SK-N-SH treated with all-trans-retinoic acid at 6 μM for 48 hours (cell line): Measurements from ENCODE around the gene DNAH7.

Source experiments
- ATAC-seq: fragments of 200-7000 bp; cut with Tn5 transposase; 3 replicates; pipeline ENCODE4 v1.9.1; 2020; ENCODE audit warnings: mild to moderate bottlenecking, moderate library complexity
- ARNTL ChIP-seq: fragments of 450-650 bp; formaldehyde crosslinking; IDR thresholded peaks from 2 replicates; pipeline ENCODE4 v1.5.0; 2020; ENCODE audit warnings: low read depth, mild to moderate bottlenecking, moderate library complexity, borderline replicate concordance
- BACH2 ChIP-seq: fragments of 250-450 bp; sonication (Bioruptor Pico); IDR thresholded peaks from 2 replicates; pipeline ENCODE4 v1.9.0; 2021; ENCODE audit warnings: mild to moderate bottlenecking, borderline replicate concordance
- CSDC2 ChIP-seq: fragments of 250-450 bp; sonication (Bioruptor Pico); IDR thresholded peaks from 2 replicates; pipeline ENCODE4 v1.5.0; 2020; ENCODE audit warnings: mild to moderate bottlenecking, moderate library complexity
- ESRRG ChIP-seq: fragments of 250-450 bp; sonication (Bioruptor Pico); IDR thresholded peaks from 2 replicates; pipeline ENCODE4 v1.6.1; 2021; ENCODE audit warnings: mild to moderate bottlenecking
- GLIS3 ChIP-seq: fragments of 250-450 bp; sonication (Bioruptor Pico); IDR thresholded peaks from 2 replicates; pipeline ENCODE4 v1.5.0; 2020; ENCODE audit warnings: mild to moderate bottlenecking, moderate library complexity
- ISL1 ChIP-seq: fragments of 250-450 bp; sonication (Bioruptor Pico); IDR thresholded peaks from 2 replicates; pipeline ENCODE4 v2.1.2; 2022; ENCODE audit warnings: mild to moderate bottlenecking, moderate library complexity
- OSR1 ChIP-seq: fragments of 250-450 bp; sonication (Bioruptor Pico); IDR thresholded peaks from 2 replicates; pipeline ENCODE4 v1.8.0; 2022; ENCODE audit warnings: moderate library complexity, mild to moderate bottlenecking, inconsistent platforms
- PPARA ChIP-seq: fragments of 250-450 bp; sonication (Bioruptor Pico); IDR thresholded peaks from 2 replicates; pipeline ENCODE4 v1.5.0; 2020; ENCODE audit warnings: mild to moderate bottlenecking, borderline replicate concordance
- RARB ChIP-seq: fragments of 250-450 bp; sonication (Bioruptor Pico); IDR thresholded peaks from 2 replicates; pipeline ENCODE4 v1.8.0; 2021; ENCODE audit warnings: mild to moderate bottlenecking, moderate library complexity
- SNAI2 ChIP-seq: fragments of 250-450 bp; sonication (Bioruptor Pico); IDR thresholded peaks from 2 replicates; pipeline ENCODE4 v1.5.0; 2020; ENCODE audit warnings: mild to moderate bottlenecking, moderate library complexity
- TCF4 ChIP-seq: fragments of 250-450 bp; sonication (Bioruptor Pico); IDR thresholded peaks from 2 replicates; pipeline ENCODE4 v1.8.0; 2021; ENCODE audit warnings: mild to moderate bottlenecking, moderate library complexity, borderline replicate concordance
- TOX ChIP-seq: fragments of 250-450 bp; sonication (Bioruptor Pico); IDR thresholded peaks from 2 replicates; pipeline ENCODE4 v1.8.0; 2021; ENCODE audit warnings: mild to moderate bottlenecking, moderate library complexity, borderline replicate concordance
- ZC3H10 ChIP-seq: fragments of 250-450 bp; sonication (Bioruptor Pico); IDR thresholded peaks from 2 replicates; pipeline ENCODE4 v1.5.1; 2021; ENCODE audit warnings: mild to moderate bottlenecking, moderate library complexity
- ZFP3 ChIP-seq: fragments of 250-450 bp; sonication (Bioruptor Pico); IDR thresholded peaks from 2 replicates; pipeline ENCODE4 v1.5.0; 2020; ENCODE audit warnings: mild to moderate bottlenecking, moderate library complexity
- ZFP30 ChIP-seq: fragments of 450-650 bp; formaldehyde crosslinking; IDR thresholded peaks from 2 replicates; pipeline ENCODE4 v1.5.0; 2022; ENCODE audit warnings: mild to moderate bottlenecking, moderate library complexity
- ZNF565 ChIP-seq: fragments of 450-650 bp; formaldehyde crosslinking; conservative IDR thresholded peaks from 2 replicates; pipeline ENCODE4 v1.5.0; 2020; ENCODE audit warnings: low read depth, mild to moderate bottlenecking, moderate library complexity
- ZNF70 ChIP-seq: fragments of 450-650 bp; formaldehyde crosslinking; IDR thresholded peaks from 2 replicates; pipeline ENCODE4 v1.5.0; 2020; ENCODE audit warnings: mild to moderate bottlenecking, moderate library complexity
- ZNF8 ChIP-seq: fragments of 450-650 bp; formaldehyde crosslinking; IDR thresholded peaks from 2 replicates; pipeline ENCODE4 v1.5.0; 2020; ENCODE audit warnings: mild to moderate bottlenecking, moderate library complexity
- TF ChIP-seq, protein P1 (sequence below): fragments of 250-450 bp; sonication (Bioruptor Pico); IDR thresholded peaks from 2 replicates; pipeline ENCODE4 v1.5.0; 2020; ENCODE audit warnings: mild to moderate bottlenecking, moderate library complexity
- TF ChIP-seq, protein P2 (sequence below): fragments of 250-450 bp; sonication (Bioruptor Pico); IDR thresholded peaks from 2 replicates; pipeline ENCODE4 v1.8.0; 2021; ENCODE audit warnings: low read depth, mild to moderate bottlenecking, moderate library complexity, borderline replicate concordance
- TF ChIP-seq, protein P3 (sequence below): fragments of 250-450 bp; sonication (Bioruptor Pico); IDR thresholded peaks from 2 replicates; pipeline ENCODE4 v1.8.0; 2020; ENCODE audit warnings: mild to moderate bottlenecking, moderate library complexity, borderline replicate concordance
- TF ChIP-seq, protein P4 (sequence below): fragments of 250-450 bp; sonication (Bioruptor Pico); IDR thresholded peaks from 2 replicates; pipeline ENCODE4 v1.5.1; 2021; ENCODE audit warnings: mild to moderate bottlenecking, moderate library complexity

DNAH7 gene

DNA sequence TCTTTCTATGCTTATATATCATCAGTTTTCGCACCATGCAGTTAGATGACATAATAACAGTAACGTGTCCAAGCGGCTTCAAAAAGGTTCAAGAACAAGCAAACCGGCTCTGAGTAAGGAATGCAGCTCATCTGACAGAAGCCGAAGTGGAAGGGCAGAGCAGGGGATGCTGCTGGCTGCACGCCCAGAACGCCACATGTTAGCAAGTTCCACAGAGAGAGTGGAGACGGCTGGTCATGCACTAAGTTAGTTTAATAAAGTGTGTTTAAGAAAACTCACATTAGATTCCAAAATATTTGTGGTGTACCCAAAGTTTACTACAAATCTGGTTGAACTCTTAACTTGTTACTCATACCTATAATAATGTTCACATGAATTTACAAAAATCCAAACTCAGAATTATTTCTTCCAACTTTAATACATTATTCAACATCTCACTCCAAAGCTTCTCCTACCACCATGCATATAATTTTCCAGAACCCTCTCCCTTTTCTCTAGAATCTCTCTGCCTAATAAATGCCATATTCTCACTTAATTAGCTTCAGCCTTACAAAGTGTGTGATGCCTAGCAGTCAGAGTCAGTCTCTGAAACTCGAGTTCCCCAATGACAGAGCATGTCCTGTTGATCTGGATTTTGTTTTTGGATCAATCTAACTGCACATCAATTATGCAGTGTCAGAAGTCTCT lies 170.0 kb downstream of the DNAH7 start:
- TF ChIP-seq ZFP30 (peak; percentile 60), SNAI2 (CRISPR knock-in tag) (no peak), ISL1 (CRISPR knock-in tag) (no peak), ZNF8 (CRISPR knock-in tag) (no peak), CSDC2 (CRISPR knock-in tag) (no peak)
- peak; percentile 100 for ATAC-seq

DNA sequence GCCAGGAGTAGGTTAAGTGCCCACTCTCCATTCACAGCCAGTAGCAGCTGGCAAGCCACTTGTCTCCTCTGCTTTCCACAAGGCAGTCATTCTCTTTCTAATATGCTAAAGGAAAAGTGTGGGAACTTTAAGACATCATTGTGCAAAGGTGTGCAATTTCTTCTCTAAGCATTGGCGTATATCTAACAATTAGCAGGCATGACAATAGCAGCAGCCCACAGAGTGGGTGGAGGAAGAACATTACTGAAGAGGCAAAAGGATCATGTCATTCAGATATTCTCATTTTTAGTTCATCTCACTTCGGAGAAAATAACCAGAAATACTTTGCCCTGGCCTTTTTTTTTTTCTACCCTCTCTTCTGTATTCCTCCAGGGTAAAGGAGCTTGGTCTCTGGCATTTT lies 177.6 kb downstream of the DNAH7 start:
- no peak for ATAC-seq

DNA sequence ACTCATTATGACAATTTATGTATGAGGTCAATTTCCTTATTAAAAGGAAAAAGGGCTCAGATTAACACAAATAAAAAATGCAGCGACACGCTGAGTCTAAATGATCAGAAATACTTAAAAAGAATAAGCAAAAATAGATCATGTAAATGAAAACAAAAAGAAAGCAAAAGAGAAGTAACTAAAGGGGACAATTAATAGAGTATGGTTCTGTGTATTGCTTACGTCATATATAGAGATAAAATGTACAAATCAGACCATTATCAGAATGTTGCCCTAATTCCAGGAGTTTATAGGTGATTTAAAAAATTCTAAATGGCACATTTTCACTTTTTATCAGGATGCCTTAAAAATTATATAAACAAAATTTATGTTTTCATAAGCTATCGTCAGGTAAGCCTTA lies 189.5 kb downstream of the DNAH7 start:
- no peak for ATAC-seq
- no peak for TF ChIP-seq ZNF565 (CRISPR knock-in tag)
- TF ChIP-seq OSR1 (CRISPR knock-in tag) = no peak
- no peak for TF ChIP-seq TOX (CRISPR knock-in tag)
- no peak for TF ChIP-seq ZC3H10
- TF ChIP-seq ARNTL = no peak
- TF ChIP-seq ZFP30 = no peak
- TF ChIP-seq TCF4 = no peak
- TF ChIP-seq ZFP3 (CRISPR knock-in tag) = no peak
- TF ChIP-seq, protein P1, sequence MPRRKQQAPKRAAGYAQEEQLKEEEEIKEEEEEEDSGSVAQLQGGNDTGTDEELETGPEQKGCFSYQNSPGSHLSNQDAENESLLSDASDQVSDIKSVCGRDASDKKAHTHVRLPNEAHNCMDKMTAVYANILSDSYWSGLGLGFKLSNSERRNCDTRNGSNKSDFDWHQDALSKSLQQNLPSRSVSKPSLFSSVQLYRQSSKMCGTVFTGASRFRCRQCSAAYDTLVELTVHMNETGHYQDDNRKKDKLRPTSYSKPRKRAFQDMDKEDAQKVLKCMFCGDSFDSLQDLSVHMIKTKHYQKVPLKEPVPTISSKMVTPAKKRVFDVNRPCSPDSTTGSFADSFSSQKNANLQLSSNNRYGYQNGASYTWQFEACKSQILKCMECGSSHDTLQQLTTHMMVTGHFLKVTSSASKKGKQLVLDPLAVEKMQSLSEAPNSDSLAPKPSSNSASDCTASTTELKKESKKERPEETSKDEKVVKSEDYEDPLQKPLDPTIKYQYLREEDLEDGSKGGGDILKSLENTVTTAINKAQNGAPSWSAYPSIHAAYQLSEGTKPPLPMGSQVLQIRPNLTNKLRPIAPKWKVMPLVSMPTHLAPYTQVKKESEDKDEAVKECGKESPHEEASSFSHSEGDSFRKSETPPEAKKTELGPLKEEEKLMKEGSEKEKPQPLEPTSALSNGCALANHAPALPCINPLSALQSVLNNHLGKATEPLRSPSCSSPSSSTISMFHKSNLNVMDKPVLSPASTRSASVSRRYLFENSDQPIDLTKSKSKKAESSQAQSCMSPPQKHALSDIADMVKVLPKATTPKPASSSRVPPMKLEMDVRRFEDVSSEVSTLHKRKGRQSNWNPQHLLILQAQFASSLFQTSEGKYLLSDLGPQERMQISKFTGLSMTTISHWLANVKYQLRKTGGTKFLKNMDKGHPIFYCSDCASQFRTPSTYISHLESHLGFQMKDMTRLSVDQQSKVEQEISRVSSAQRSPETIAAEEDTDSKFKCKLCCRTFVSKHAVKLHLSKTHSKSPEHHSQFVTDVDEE (CRISPR knock-in tag) = no peak
- no peak for TF ChIP-seq ZNF8 (CRISPR knock-in tag)
- TF ChIP-seq ZNF70 (CRISPR knock-in tag) = no peak
- no peak for TF ChIP-seq ISL1 (CRISPR knock-in tag)
- no peak for TF ChIP-seq ESRRG (CRISPR knock-in tag)

More for the DNA sequence above, 177.6 kb downstream of the DNAH7 start:
- TF ChIP-seq, protein P2, sequence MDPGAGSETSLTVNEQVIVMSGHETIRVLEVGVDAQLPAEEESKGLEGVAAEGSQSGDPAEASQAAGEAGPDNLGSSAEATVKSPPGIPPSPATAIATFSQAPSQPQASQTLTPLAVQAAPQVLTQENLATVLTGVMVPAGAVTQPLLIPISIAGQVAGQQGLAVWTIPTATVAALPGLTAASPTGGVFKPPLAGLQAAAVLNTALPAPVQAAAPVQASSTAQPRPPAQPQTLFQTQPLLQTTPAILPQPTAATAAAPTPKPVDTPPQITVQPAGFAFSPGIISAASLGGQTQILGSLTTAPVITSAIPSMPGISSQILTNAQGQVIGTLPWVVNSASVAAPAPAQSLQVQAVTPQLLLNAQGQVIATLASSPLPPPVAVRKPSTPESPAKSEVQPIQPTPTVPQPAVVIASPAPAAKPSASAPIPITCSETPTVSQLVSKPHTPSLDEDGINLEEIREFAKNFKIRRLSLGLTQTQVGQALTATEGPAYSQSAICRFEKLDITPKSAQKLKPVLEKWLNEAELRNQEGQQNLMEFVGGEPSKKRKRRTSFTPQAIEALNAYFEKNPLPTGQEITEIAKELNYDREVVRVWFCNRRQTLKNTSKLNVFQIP (CRISPR knock-in tag) = no peak
- TF ChIP-seq PPARA (CRISPR knock-in tag) (no peak), BACH2 (CRISPR knock-in tag) (no peak), CSDC2 (CRISPR knock-in tag) (no peak), ZFP30 (no peak), RARB (CRISPR knock-in tag) (no peak), ZNF70 (CRISPR knock-in tag) (no peak), OSR1 (CRISPR knock-in tag) (no peak), GLIS3 (CRISPR knock-in tag) (no peak), TOX (CRISPR knock-in tag) (no peak), ZNF8 (CRISPR knock-in tag) (no peak), SNAI2 (CRISPR knock-in tag) (no peak)
- TF ChIP-seq, protein P3, sequence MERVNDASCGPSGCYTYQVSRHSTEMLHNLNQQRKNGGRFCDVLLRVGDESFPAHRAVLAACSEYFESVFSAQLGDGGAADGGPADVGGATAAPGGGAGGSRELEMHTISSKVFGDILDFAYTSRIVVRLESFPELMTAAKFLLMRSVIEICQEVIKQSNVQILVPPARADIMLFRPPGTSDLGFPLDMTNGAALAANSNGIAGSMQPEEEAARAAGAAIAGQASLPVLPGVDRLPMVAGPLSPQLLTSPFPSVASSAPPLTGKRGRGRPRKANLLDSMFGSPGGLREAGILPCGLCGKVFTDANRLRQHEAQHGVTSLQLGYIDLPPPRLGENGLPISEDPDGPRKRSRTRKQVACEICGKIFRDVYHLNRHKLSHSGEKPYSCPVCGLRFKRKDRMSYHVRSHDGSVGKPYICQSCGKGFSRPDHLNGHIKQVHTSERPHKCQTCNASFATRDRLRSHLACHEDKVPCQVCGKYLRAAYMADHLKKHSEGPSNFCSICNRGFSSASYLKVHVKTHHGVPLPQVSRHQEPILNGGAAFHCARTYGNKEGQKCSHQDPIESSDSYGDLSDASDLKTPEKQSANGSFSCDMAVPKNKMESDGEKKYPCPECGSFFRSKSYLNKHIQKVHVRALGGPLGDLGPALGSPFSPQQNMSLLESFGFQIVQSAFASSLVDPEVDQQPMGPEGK (CRISPR knock-in tag) = no peak
- TF ChIP-seq, protein P4, sequence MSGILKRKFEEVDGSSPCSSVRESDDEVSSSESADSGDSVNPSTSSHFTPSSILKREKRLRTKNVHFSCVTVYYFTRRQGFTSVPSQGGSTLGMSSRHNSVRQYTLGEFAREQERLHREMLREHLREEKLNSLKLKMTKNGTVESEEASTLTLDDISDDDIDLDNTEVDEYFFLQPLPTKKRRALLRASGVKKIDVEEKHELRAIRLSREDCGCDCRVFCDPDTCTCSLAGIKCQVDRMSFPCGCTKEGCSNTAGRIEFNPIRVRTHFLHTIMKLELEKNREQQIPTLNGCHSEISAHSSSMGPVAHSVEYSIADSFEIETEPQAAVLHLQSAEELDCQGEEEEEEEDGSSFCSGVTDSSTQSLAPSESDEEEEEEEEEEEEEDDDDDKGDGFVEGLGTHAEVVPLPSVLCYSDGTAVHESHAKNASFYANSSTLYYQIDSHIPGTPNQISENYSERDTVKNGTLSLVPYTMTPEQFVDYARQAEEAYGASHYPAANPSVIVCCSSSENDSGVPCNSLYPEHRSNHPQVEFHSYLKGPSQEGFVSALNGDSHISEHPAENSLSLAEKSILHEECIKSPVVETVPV (CRISPR knock-in tag) = no peak
- TF ChIP-seq, protein P1 (CRISPR knock-in tag) = no peak
- TF ChIP-seq, all 23 proteins: peak for 0
